IPS-NIHi7 (cell line): ENCODE measurements around the gene NALCN.
A peak's percentile ranks its signal among the peaks of the same experiment; 100 is the strongest.

Experiments
- DNase-seq: peaks from one replicate; pipeline ENCODE4 v3.0.0; 2012; ENCODE audit warnings: mixed read lengths; ENCODE audit errors: extremely low spot score

The NALCN gene

GRCh38 chr13:101205408-101205807 lies 210.9 kb downstream of the NALCN start:
- no peak for DNase-seq

- no peak for DNase-seq
Observed at GRCh38 chr13:101204270-101205020, 211.9 kb downstream of the NALCN start.

GRCh38 chr13:101202590-101202989 lies 213.7 kb downstream of the NALCN start:
- DNase-seq = peak; percentile 69

GRCh38 chr13:101190976-101191375 lies 225.3 kb downstream of the NALCN start:
- no peak for DNase-seq

GRCh38 chr13:101190337-101190736 lies 226.0 kb downstream of the NALCN start:
- DNase-seq = no peak

GRCh38 chr13:101185606-101186005 lies 230.7 kb downstream of the NALCN start:
- no peak for DNase-seq

- DNase-seq = no peak
Observed at GRCh38 chr13:101181076-101181685, 235.1 kb downstream of the NALCN start.

GRCh38 chr13:101179021-101179420 lies 237.3 kb downstream of the NALCN start:
- no peak for DNase-seq

- DNase-seq = no peak
Observed at GRCh38 chr13:101178406-101178805, 237.9 kb downstream of the NALCN start.

GRCh38 chr13:101170306-101170705 lies 246.0 kb downstream of the NALCN start:
- no peak for DNase-seq

- peak; percentile 35 for DNase-seq
Observed at GRCh38 chr13:101157261-101157660, 259.0 kb downstream of the NALCN start.

- no peak for DNase-seq
Observed at GRCh38 chr13:101155920-101156319, 260.4 kb downstream of the NALCN start.

GRCh38 chr13:101152184-101152583 lies 264.1 kb downstream of the NALCN start:
- no peak for DNase-seq

GRCh38 chr13:101150998-101151397 lies 265.3 kb downstream of the NALCN start:
- DNase-seq = no peak

- DNase-seq = peak; percentile 52
Observed at GRCh38 chr13:101149735-101150384, 266.4 kb downstream of the NALCN start.

- no peak for DNase-seq
Observed at GRCh38 chr13:101146101-101146898, 270.0 kb downstream of the NALCN start.

- DNase-seq = peak; percentile 21
Observed at GRCh38 chr13:101144808-101145419, 271.4 kb downstream of the NALCN start.

GRCh38 chr13:101140936-101141335 lies 275.4 kb downstream of the NALCN start:
- DNase-seq = no peak

GRCh38 chr13:101140087-101140770 lies 276.1 kb downstream of the NALCN start:
- no peak for DNase-seq

GRCh38 chr13:101139081-101139480 lies 277.2 kb downstream of the NALCN start:
- DNase-seq = no peak

GRCh38 chr13:101127741-101128353 lies 288.5 kb downstream of the NALCN start:
- peak; percentile 55 for DNase-seq
